H9 (cell line): ENCODE measurements around the gene ZNF773. TPM values are rescaled to one million over a fixed set of nuclear protein-coding genes. Genes with fewer than 3 reads are reported as not detected.

Experiments
- DNase-seq: peaks from one replicate; pipeline ENCODE4 v3.0.0-alpha.2; 2017
- H2AFZ ChIP-seq: one replicate; pipeline ENCODE4 v1.6.1; 2013; ENCODE audit warnings: mild to moderate bottlenecking, low read length, control low read depth, moderate library complexity
- H2AK5ac ChIP-seq: 2 replicates; pipeline ENCODE4 v1.6.1; 2013; ENCODE audit warnings: low read length, control low read depth, mixed read lengths; ENCODE audit not compliant: insufficient read length
- H2BK120ac ChIP-seq: one replicate; pipeline ENCODE4 v1.6.1; 2013; ENCODE audit warnings: low read depth, mild to moderate bottlenecking, low read length, control low read depth, inconsistent platforms; ENCODE audit not compliant: poor library complexity, severe bottlenecking
- H2BK12ac ChIP-seq: 2 replicates; pipeline ENCODE4 v1.6.1; 2013; ENCODE audit warnings: low read length, control low read depth, mixed read lengths, low read depth; ENCODE audit not compliant: insufficient read length
- H2BK15ac ChIP-seq: 2 replicates; pipeline ENCODE4 v1.6.1; 2013; ENCODE audit warnings: low read depth, low read length, control low read depth
- H2BK20ac ChIP-seq: one replicate; pipeline ENCODE4 v1.6.1; 2013; ENCODE audit warnings: low read depth, mild to moderate bottlenecking, low read length, control low read depth, inconsistent platforms; ENCODE audit not compliant: poor library complexity, severe bottlenecking
- H2BK5ac ChIP-seq: 2 replicates; pipeline ENCODE4 v1.6.1; 2013; ENCODE audit warnings: low read length, control low read depth, mixed read lengths; ENCODE audit not compliant: insufficient read length
- H3K14ac ChIP-seq: 2 replicates; pipeline ENCODE4 v1.6.1; 2013; ENCODE audit warnings: low read length, control low read depth; ENCODE audit not compliant: insufficient read depth
- H3K18ac ChIP-seq: 2 replicates; pipeline ENCODE4 v1.6.1; 2013; ENCODE audit warnings: low read depth, mild to moderate bottlenecking, mixed read lengths, low read length, control low read depth; ENCODE audit not compliant: insufficient read length
- H3K23ac ChIP-seq: 2 replicates; pipeline ENCODE4 v1.6.1; 2013; ENCODE audit warnings: low read length, control low read depth, mixed read lengths, low read depth; ENCODE audit not compliant: insufficient read length
- H3K23me2 ChIP-seq: 2 replicates; pipeline ENCODE4 v1.6.1; 2013; ENCODE audit warnings: low read depth, mild to moderate bottlenecking, mixed read lengths, low read length, control low read depth; ENCODE audit not compliant: insufficient read length, poor library complexity, severe bottlenecking
- H3K27ac ChIP-seq: 2 replicates; pipeline ENCODE4 v1.5.1; 2013; ENCODE audit warnings: low read length, control low read depth, mixed read lengths, low read depth; ENCODE audit not compliant: insufficient read length
- H3K27me3 ChIP-seq: 2 replicates; pipeline ENCODE4 v1.6.1; 2013; ENCODE audit warnings: low read length, control low read depth, inconsistent platforms; ENCODE audit not compliant: insufficient read depth
- H3K4ac ChIP-seq: 2 replicates; pipeline ENCODE4 v1.6.1; 2013; ENCODE audit warnings: low read depth, mild to moderate bottlenecking, control low read depth, inconsistent platforms, low read length, moderate library complexity
- H3K4me1 ChIP-seq: 2 replicates; pipeline ENCODE4 v1.6.1; 2013; ENCODE audit warnings: low read length, control low read depth, inconsistent platforms; ENCODE audit not compliant: insufficient read depth
- H3K4me2 ChIP-seq: 2 replicates; pipeline ENCODE4 v1.6.1; 2013; ENCODE audit warnings: low read length, control low read depth, mixed read lengths; ENCODE audit not compliant: insufficient read length, insufficient read depth
- H3K56ac ChIP-seq: 2 replicates; pipeline ENCODE4 v1.6.1; 2013; ENCODE audit warnings: low read depth, mild to moderate bottlenecking, mixed read lengths, low read length, control low read depth; ENCODE audit not compliant: insufficient read length
- H3K79me1 ChIP-seq: 2 replicates; pipeline ENCODE4 v1.6.1; 2013; ENCODE audit warnings: low read depth, mild to moderate bottlenecking, moderate library complexity, low read length, control low read depth, inconsistent platforms; ENCODE audit not compliant: insufficient read depth, poor library complexity, severe bottlenecking
- H3K79me2 ChIP-seq: 2 replicates; pipeline ENCODE4 v1.6.1; 2013; ENCODE audit warnings: low read length, control low read depth, inconsistent platforms; ENCODE audit not compliant: insufficient read depth
- H3K9ac ChIP-seq: 2 replicates; pipeline ENCODE4 v1.6.1; 2013; ENCODE audit warnings: low read length, control low read depth, mixed read lengths; ENCODE audit not compliant: insufficient read length; ENCODE audit errors: extremely low read depth
- H3K9me3 ChIP-seq: one replicate; pipeline ENCODE4 v1.6.1; 2013; ENCODE audit warnings: low read depth, low read length, inconsistent platforms; ENCODE audit not compliant: control insufficient read depth
- H3T11ph ChIP-seq: one replicate; pipeline ENCODE4 v1.6.1; 2013; ENCODE audit warnings: mild to moderate bottlenecking, low read length, control low read depth, inconsistent platforms
- H4K20me1 ChIP-seq: one replicate; pipeline ENCODE4 v1.6.1; 2013; ENCODE audit not compliant: control insufficient read depth, insufficient read length, insufficient read depth
- H4K5ac ChIP-seq: 2 replicates; pipeline ENCODE4 v1.6.1; 2013; ENCODE audit warnings: low read depth, mild to moderate bottlenecking, mixed read lengths, low read length, control low read depth; ENCODE audit not compliant: insufficient read length
- H4K8ac ChIP-seq: replicated peaks from 2 replicates; pipeline ENCODE4 v1.6.1; 2013; ENCODE audit warnings: low read length, control low read depth, mixed read lengths, low read depth; ENCODE audit not compliant: insufficient read length
- H4K91ac ChIP-seq: 2 replicates; pipeline ENCODE4 v1.6.1; 2013; ENCODE audit warnings: low read depth, mild to moderate bottlenecking, moderate library complexity, mixed read lengths, low read length, control low read depth; ENCODE audit not compliant: insufficient read length
- H3K27ac Mint-ChIP-seq, 3 experiments: 2 replicates in 2 of 3; 3 replicates in 1 of 3; pipeline ENCODE4 v1.8.0; 2020 to 2021; ENCODE audit warnings: mixed read lengths in 3 of 3, mild to moderate bottlenecking in 1 of 3, moderate library complexity in 1 of 3
- H3K27me3 Mint-ChIP-seq: 2 replicates; pipeline ENCODE4 v1.8.0; 2021; ENCODE audit warnings: low read depth, mild to moderate bottlenecking, moderate library complexity, mixed read lengths
- H3K36me3 Mint-ChIP-seq, 3 experiments: 2 replicates in 2 of 3; 3 replicates in 1 of 3; pipeline ENCODE4 v1.8.0; 2020 to 2021; ENCODE audit warnings: low read depth in 3 of 3, mixed read lengths in 3 of 3; ENCODE audit not compliant: insufficient read depth in 1 of 3
- H3K4me1 Mint-ChIP-seq, 2 experiments: 2 replicates each; pipeline ENCODE4 v1.8.0; 2020; ENCODE audit warnings: mixed read lengths in 2 of 2
- H3K4me3 Mint-ChIP-seq, 2 experiments: 2 replicates in 1 of 2; 3 replicates in 1 of 2; pipeline ENCODE4 v1.8.0; 2020 to 2021; ENCODE audit warnings: mild to moderate bottlenecking in 2 of 2, mixed read lengths in 2 of 2, moderate library complexity in 1 of 2
- H3K9me3 Mint-ChIP-seq, 2 experiments: 2 replicates in 1 of 2; 3 replicates in 1 of 2; pipeline ENCODE4 v1.8.0; 2020; ENCODE audit warnings: mild to moderate bottlenecking in 2 of 2, mixed read lengths in 2 of 2, moderate library complexity in 1 of 2
- CTCF ChIP-seq: fragments of 200-600 bp; sonication (generic); conservative IDR thresholded peaks from 3 replicates; pipeline ENCODE4 v1.8.0; 2021; ENCODE audit warnings: antibody characterized with exemption, mild to moderate bottlenecking
- WGBS: extraction: QIAGEN DNeasy Blood & Tissue Kit; methylation state at CpG from one replicate; pipeline ENCODE4 v1.1.7; 2013; ENCODE audit warnings: missing lambda C conversion rate, low lambda C conversion rate, mixed read lengths; ENCODE audit not compliant: insufficient read length; ENCODE audit errors: extremely low coverage; 5-methylcytosine and 5-hydroxymethylcytosine counted together
- total RNA-seq: library from RNA; stranded (reverse); gene quantifications from 2 replicates; pipeline ENCODE4 v1.2.1, GENCODE V29; 2021

The ZNF773 gene
- total RNA-seq, 1 experiment from 2014 or later = 8.2 TPM

GRCh38 chr19:57537953-57538547 lies 38.3 kb downstream of the ZNF773 start:
- no peaks in the 10 kb centered on the region for H3K4me1 ChIP-seq
- peaks cover 4% of the 10 kb centered on the region for H3K79me1 ChIP-seq
- H2BK15ac ChIP-seq = no peak overlapping the region
- H2AK5ac ChIP-seq = no peak overlapping the region
- Mint-ChIP-seq H3K27ac (no peak overlapping the region), H3K4me3 (no peak overlapping the region), H3K36me3 (peaks cover 97 to 100% (median 99%) of the 10 kb centered on the region in 3 experiments), H3K27me3 (no peaks in the 10 kb centered on the region; the same call in 1 of the 2 replicates), H3K4me1 (no peaks in the 10 kb centered on the region), H3K9me3 (peaks cover 79 to 92% of the 10 kb centered on the region in 2 experiments)
- H3K18ac ChIP-seq = no peak overlapping the region
- no peak overlapping the region for H2AFZ ChIP-seq
- H2BK120ac ChIP-seq = no peak overlapping the region
- peaks cover 3% of the 10 kb centered on the region; the same call in 1 of the 2 replicates for H3K79me2 ChIP-seq
- no peaks in the 10 kb centered on the region for H3K23me2 ChIP-seq
- H3K14ac ChIP-seq = no peak overlapping the region
- H3K23ac ChIP-seq = no peak overlapping the region
- no peak overlapping the region for H4K91ac ChIP-seq
- no peak for DNase-seq
- H3K4me2 ChIP-seq = no peak overlapping the region
- H4K8ac ChIP-seq = no peak overlapping the region
- H2BK12ac ChIP-seq = no peak overlapping the region
- H3K9me3 ChIP-seq = peaks cover 60% of the 10 kb centered on the region
- no peak overlapping the region for H3T11ph ChIP-seq
- no CpG with 5 or more reads among the region's 7 CpGs for WGBS
- no peak for TF ChIP-seq CTCF
- no peaks in the 10 kb centered on the region for H3K27me3 ChIP-seq
- H2BK5ac ChIP-seq = no peak overlapping the region
- H3K4ac ChIP-seq = no peak overlapping the region
- H3K56ac ChIP-seq = no peak overlapping the region
- no peak overlapping the region for H4K5ac ChIP-seq
- no peaks in the 10 kb centered on the region for H4K20me1 ChIP-seq
- H3K27ac ChIP-seq = no peak overlapping the region
- H2BK20ac ChIP-seq = no peak overlapping the region
- no peak overlapping the region for H3K9ac ChIP-seq
